ENCODE results near the gene FCHO2.
"Not testable (repeated sequence)": the region's sequence is repeated elsewhere in the genome, so short reads cannot be mapped to it uniquely, and the experiment has no call there.

FCHO2 gene

DNA sequence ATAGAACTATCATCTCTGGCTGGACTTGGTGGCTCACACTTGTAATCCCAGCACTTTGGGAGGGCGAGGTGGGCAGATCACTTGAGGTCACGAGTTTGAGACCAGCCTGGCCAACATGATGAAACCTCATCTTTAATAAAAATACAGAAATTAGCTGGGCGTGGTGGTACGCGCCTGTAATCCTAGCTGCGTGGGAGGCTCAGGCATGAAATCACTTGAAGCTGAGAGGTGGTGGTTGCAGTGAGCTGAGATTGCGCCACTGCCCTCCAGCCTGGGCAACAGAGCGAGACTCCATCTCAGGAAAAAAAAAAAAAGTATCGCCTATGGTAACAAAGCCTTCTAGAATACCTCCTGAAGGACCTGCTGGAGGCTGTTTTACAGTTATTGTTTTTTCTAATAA, 55.8 kb downstream of the FCHO2 start:
- not testable (repeated sequence) for H3K9ac ChIP-seq (ENCODE audit: low read length); H3K4me1 ChIP-seq (ENCODE audit: control insufficient read depth, low read depth, low read length); H3K36me3 ChIP-seq (ENCODE audit: control insufficient read depth, low read depth, low read length); H3K27ac ChIP-seq (ENCODE audit: low read length); H3K4me3 ChIP-seq (ENCODE audit: low read length); H3K9me3 ChIP-seq (ENCODE audit: control insufficient read depth, low read depth, low read length); H3K27me3 ChIP-seq (ENCODE audit: control insufficient read depth, insufficient read depth, low read length)

DNA sequence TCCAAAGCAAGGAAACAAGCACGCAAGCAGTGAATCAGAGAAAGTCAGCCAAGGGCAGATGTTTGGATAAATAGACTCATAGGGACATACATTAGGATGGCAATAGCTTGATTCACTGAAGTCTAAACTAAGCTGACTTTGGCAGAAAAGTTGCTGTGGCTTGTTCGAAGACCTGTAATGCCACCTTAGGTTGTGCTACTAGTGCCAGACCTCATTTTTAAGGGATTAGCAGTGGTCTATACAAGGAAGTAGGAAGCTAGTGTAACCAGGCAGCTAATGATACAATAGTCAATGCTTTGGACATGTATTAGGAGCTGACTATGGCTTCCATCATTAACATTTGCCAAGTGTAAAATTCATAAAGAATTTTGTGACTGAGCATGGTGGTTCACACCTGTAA, 63.1 kb downstream of the FCHO2 start:
- H3K27ac ChIP-seq (ENCODE audit: low read length), result no peak overlapping the region
- no peaks in the 10 kb centered on the region for H3K9me3 ChIP-seq (ENCODE audit: control insufficient read depth, low read depth, low read length)
- H3K4me1 ChIP-seq (ENCODE audit: control insufficient read depth, low read depth, low read length), result no peaks in the 10 kb centered on the region
- H3K4me3 ChIP-seq (ENCODE audit: low read length), result no peak overlapping the region
- no peak overlapping the region for H3K9ac ChIP-seq (ENCODE audit: low read length)
- no peaks in the 10 kb centered on the region for H3K36me3 ChIP-seq (ENCODE audit: control insufficient read depth, low read depth, low read length)
- H3K27me3 ChIP-seq (ENCODE audit: control insufficient read depth, insufficient read depth, low read length), result no peaks in the 10 kb centered on the region

DNA sequence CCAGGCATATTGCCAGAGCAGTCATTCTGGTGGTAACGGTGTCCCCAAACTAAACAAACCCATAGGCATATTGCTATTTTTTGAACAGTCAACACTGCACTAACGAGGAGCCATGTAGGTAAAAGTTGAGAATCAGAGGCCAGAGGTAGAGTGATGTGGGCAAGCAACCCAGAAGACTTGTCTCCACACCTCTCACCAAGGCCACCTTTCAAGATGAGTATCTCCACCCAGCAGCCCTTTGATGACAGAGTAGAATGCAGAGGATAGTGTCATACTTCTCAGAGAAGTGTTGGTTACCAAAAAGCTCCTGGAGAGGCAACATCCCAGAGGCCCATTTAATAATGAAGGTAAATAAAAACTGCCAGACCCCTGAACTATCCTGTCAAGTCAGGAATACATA, 63.9 kb downstream of the FCHO2 start:
- Histone ChIP-seq H3K4me1 (ENCODE audit: control insufficient read depth, low read depth, low read length) (no peaks in the 10 kb centered on the region), H3K9ac (ENCODE audit: low read length) (no peak overlapping the region), H3K9me3 (ENCODE audit: control insufficient read depth, low read depth, low read length) (no peaks in the 10 kb centered on the region), H3K27ac (ENCODE audit: low read length) (no peak overlapping the region), H3K27me3 (ENCODE audit: control insufficient read depth, insufficient read depth, low read length) (no peaks in the 10 kb centered on the region), H3K4me3 (ENCODE audit: low read length) (no peak overlapping the region), H3K36me3 (ENCODE audit: control insufficient read depth, low read depth, low read length) (no peaks in the 10 kb centered on the region)

DNA sequence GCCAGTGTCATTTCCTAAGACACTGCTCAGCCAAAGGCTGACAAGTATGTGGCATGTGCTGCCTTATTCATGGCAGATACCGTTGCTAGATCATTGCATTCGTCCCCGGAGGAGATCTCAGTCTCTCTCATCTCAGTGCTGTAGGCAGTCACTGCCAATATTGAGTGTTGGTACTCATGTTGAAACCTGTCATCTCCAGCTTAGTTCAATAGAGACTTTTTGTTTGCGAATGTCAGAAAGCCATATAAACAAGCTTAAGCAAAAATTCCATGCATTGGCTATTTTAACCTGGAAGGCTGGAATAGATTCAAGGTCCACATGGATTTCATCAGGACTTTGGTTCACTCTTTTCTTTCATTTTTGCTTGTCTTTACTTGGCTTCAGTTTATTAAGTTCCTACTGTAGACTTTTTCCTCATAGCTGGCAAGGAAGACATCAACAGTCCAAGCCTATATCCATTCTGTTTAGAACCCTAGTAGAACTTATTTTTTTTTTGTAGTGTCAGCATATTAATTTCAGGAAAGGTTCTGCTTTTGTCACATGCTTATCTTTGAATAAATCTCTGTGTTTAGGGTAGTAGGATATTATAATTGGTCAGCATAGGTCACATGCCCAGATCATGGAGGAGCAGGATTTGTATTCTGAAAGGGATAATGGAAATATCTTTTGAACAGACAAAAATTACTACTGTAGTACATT, 66.8 kb downstream of the FCHO2 start:
- H3K9ac ChIP-seq (ENCODE audit: low read length), result no peak overlapping the region
- no peak overlapping the region for H3K4me3 ChIP-seq (ENCODE audit: low read length)
- H3K4me1 ChIP-seq (ENCODE audit: control insufficient read depth, low read depth, low read length), result no peaks in the 10 kb centered on the region
- no peaks in the 10 kb centered on the region for H3K9me3 ChIP-seq (ENCODE audit: control insufficient read depth, low read depth, low read length)
- no peaks in the 10 kb centered on the region for H3K36me3 ChIP-seq (ENCODE audit: control insufficient read depth, low read depth, low read length)
- no peaks in the 10 kb centered on the region for H3K27me3 ChIP-seq (ENCODE audit: control insufficient read depth, insufficient read depth, low read length)
- no peak overlapping the region for H3K27ac ChIP-seq (ENCODE audit: low read length)

GRCh38 chr5:73024946-73025544, 69.2 kb downstream of the FCHO2 start:
- not testable (repeated sequence) for H3K4me1 ChIP-seq (ENCODE audit: control insufficient read depth, low read depth, low read length); H3K36me3 ChIP-seq (ENCODE audit: control insufficient read depth, low read depth, low read length); H3K9ac ChIP-seq (ENCODE audit: low read length); H3K27ac ChIP-seq (ENCODE audit: low read length); H3K9me3 ChIP-seq (ENCODE audit: control insufficient read depth, low read depth, low read length); H3K27me3 ChIP-seq (ENCODE audit: control insufficient read depth, insufficient read depth, low read length); H3K4me3 ChIP-seq (ENCODE audit: low read length)

GRCh38 chr5:73027361-73027760, 71.5 kb downstream of the FCHO2 start:
- H3K4me3 ChIP-seq (ENCODE audit: low read length), result no peak overlapping the region
- H3K9me3 ChIP-seq (ENCODE audit: control insufficient read depth, low read depth, low read length), result no peaks in the 10 kb centered on the region
- no peak overlapping the region for H3K27ac ChIP-seq (ENCODE audit: low read length)
- H3K36me3 ChIP-seq (ENCODE audit: control insufficient read depth, low read depth, low read length), result no peaks in the 10 kb centered on the region
- no peaks in the 10 kb centered on the region for H3K27me3 ChIP-seq (ENCODE audit: control insufficient read depth, insufficient read depth, low read length)
- peaks cover 16% of the 10 kb centered on the region for H3K4me1 ChIP-seq (ENCODE audit: control insufficient read depth, low read depth, low read length)
- no peak overlapping the region for H3K9ac ChIP-seq (ENCODE audit: low read length)

- Histone ChIP-seq H3K9me3 (ENCODE audit: control insufficient read depth, low read depth, low read length) (no peaks in the 10 kb centered on the region), H3K4me1 (ENCODE audit: control insufficient read depth, low read depth, low read length) (peaks cover 16% of the 10 kb centered on the region), H3K36me3 (ENCODE audit: control insufficient read depth, low read depth, low read length) (no peaks in the 10 kb centered on the region), H3K27me3 (ENCODE audit: control insufficient read depth, insufficient read depth, low read length) (no peaks in the 10 kb centered on the region), H3K27ac (ENCODE audit: low read length) (no peak overlapping the region), H3K4me3 (ENCODE audit: low read length) (no peak overlapping the region), H3K9ac (ENCODE audit: low read length) (no peak overlapping the region)
Observed at GRCh38 chr5:73027816-73028215, 72.0 kb downstream of the FCHO2 start.

- H3K4me3 ChIP-seq (ENCODE audit: low read length), result no peak overlapping the region
- no peak overlapping the region for H3K27ac ChIP-seq (ENCODE audit: low read length)
- H3K9me3 ChIP-seq (ENCODE audit: control insufficient read depth, low read depth, low read length), result no peaks in the 10 kb centered on the region
Observed at GRCh38 chr5:73028991-73029595, 73.3 kb downstream of the FCHO2 start.

GRCh38 chr5:73030531-73030930, 74.7 kb downstream of the FCHO2 start:
- Histone ChIP-seq H3K9ac (ENCODE audit: low read length) (no peak overlapping the region), H3K27ac (ENCODE audit: low read length) (no peak overlapping the region), H3K27me3 (ENCODE audit: control insufficient read depth, insufficient read depth, low read length) (no peaks in the 10 kb centered on the region), H3K4me1 (ENCODE audit: control insufficient read depth, low read depth, low read length) (peaks cover 16% of the 10 kb centered on the region), H3K36me3 (ENCODE audit: control insufficient read depth, low read depth, low read length) (no peaks in the 10 kb centered on the region), H3K4me3 (ENCODE audit: low read length) (no peak overlapping the region), H3K9me3 (ENCODE audit: control insufficient read depth, low read depth, low read length) (no peaks in the 10 kb centered on the region)

More at GRCh38 chr5:73028991-73029595, 73.3 kb downstream of the FCHO2 start:
- Histone ChIP-seq H3K27me3 (ENCODE audit: control insufficient read depth, insufficient read depth, low read length) (no peaks in the 10 kb centered on the region), H3K4me1 (ENCODE audit: control insufficient read depth, low read depth, low read length) (peaks cover 16% of the 10 kb centered on the region), H3K36me3 (ENCODE audit: control insufficient read depth, low read depth, low read length) (no peaks in the 10 kb centered on the region), H3K9ac (ENCODE audit: low read length) (no peak overlapping the region)

DNA sequence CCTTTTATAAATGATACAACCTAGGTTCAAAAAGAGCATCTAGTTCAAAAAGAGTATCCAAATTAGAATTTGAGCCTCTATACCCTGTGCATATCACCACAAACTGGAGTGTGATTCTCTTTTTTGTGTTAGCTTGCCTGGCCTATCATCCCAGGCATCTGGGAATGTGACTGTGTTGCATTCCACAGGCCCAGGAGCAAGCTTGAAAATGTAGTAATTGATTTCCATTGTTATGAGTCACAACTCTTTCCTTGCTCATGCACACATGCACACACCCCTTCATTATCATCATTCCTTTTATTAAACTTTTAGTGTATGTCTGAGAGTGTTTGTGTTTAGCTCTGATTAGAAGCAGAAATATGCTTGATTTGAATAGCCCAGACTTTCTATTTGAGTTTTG, 75.2 kb downstream of the FCHO2 start:
- no peak overlapping the region for H3K27ac ChIP-seq (ENCODE audit: low read length)
- H3K4me3 ChIP-seq (ENCODE audit: low read length), result no peak overlapping the region
- no peaks in the 10 kb centered on the region for H3K27me3 ChIP-seq (ENCODE audit: control insufficient read depth, insufficient read depth, low read length)
- no peaks in the 10 kb centered on the region for H3K36me3 ChIP-seq (ENCODE audit: control insufficient read depth, low read depth, low read length)
- no peak overlapping the region for H3K9ac ChIP-seq (ENCODE audit: low read length)
- H3K9me3 ChIP-seq (ENCODE audit: control insufficient read depth, low read depth, low read length), result no peaks in the 10 kb centered on the region
- H3K4me1 ChIP-seq (ENCODE audit: control insufficient read depth, low read depth, low read length), result peaks cover 16% of the 10 kb centered on the region

DNA sequence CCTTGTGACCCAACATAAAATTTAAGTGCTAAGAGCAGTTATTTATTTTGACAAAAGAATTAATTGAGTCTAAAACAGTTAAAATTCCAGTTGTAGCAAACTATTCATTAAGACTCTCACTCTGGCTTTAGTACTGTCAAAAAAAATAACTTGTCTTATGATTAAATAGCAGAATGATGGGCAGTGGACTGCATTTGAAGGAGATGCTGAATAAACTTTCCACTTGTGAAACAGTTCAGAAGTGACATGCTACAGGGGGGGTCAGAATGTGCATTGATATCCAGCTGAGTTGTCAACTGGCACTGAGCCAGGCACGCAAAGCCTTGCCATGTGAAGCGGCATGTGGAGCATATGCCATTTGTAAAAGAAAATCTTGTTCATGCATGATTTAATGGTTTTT, 76.0 kb downstream of the FCHO2 start:
- Histone ChIP-seq H3K27me3 (ENCODE audit: control insufficient read depth, insufficient read depth, low read length) (no peaks in the 10 kb centered on the region), H3K9ac (ENCODE audit: low read length) (no peak overlapping the region)

GRCh38 chr5:73032635-73033034, 76.8 kb downstream of the FCHO2 start:
- H3K4me3 ChIP-seq (ENCODE audit: low read length), result no peak overlapping the region
- H3K4me1 ChIP-seq (ENCODE audit: control insufficient read depth, low read depth, low read length), result peaks cover 16% of the 10 kb centered on the region
- no peaks in the 10 kb centered on the region for H3K27me3 ChIP-seq (ENCODE audit: control insufficient read depth, insufficient read depth, low read length)
- H3K9me3 ChIP-seq (ENCODE audit: control insufficient read depth, low read depth, low read length), result no peaks in the 10 kb centered on the region
- no peaks in the 10 kb centered on the region for H3K36me3 ChIP-seq (ENCODE audit: control insufficient read depth, low read depth, low read length)
- no peak overlapping the region for H3K27ac ChIP-seq (ENCODE audit: low read length)
- no peak overlapping the region for H3K9ac ChIP-seq (ENCODE audit: low read length)

More for the DNA sequence above, 76.0 kb downstream of the FCHO2 start:
- Histone ChIP-seq H3K27ac (ENCODE audit: low read length) (no peak overlapping the region), H3K4me3 (ENCODE audit: low read length) (no peak overlapping the region), H3K9me3 (ENCODE audit: control insufficient read depth, low read depth, low read length) (no peaks in the 10 kb centered on the region), H3K36me3 (ENCODE audit: control insufficient read depth, low read depth, low read length) (no peaks in the 10 kb centered on the region), H3K4me1 (ENCODE audit: control insufficient read depth, low read depth, low read length) (peaks cover 16% of the 10 kb centered on the region)
